ENCODE data around the gene ZFP1.

ZFP1 gene

DNA sequence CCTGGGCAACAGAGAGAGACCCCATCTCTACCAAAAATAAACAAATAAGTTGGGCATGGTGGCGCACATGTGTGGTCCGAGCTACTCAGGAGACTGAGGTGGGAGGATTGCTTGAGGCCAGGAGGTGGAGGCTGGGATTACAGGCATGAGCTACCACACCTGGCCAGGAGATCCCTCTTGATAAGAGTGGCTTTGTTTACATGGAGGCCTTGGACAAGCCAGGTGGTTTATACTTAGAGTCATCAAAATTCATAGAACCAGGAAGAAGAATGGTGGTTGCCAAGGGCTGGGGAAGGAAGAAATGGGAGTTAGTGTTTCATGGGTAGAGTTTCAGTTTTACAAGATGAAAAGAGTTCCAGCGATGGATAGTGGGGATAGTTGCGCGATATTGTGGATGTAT lies 8.8 kb upstream of the ZFP1 start:
- no peaks in the 10 kb centered on the region for H3K4me1 ChIP-seq (ENCODE audit: low read depth, poor library complexity, severe bottlenecking)
- H3K4me3 ChIP-seq (IDR thresholded peaks at IDR 0.05; ENCODE audit: insufficient read depth, low read depth, low read length): no peak overlapping the region
- H3K36me3 ChIP-seq (ENCODE audit: insufficient read depth): no peaks in the 10 kb centered on the region
- no peak overlapping the region for H3K9ac ChIP-seq
- H4K20me1 ChIP-seq (ENCODE audit: insufficient read depth): no peaks in the 10 kb centered on the region
- no peaks in the 10 kb centered on the region for H3K27me3 ChIP-seq (ENCODE audit: insufficient read depth, low read depth)
- no peak overlapping the region for H2AFZ ChIP-seq (ENCODE audit: low read depth)
- H3K4me2 ChIP-seq: no peak overlapping the region
- no peaks in the 10 kb centered on the region for H3K79me2 ChIP-seq (ENCODE audit: insufficient read depth, low read depth)
- no peak overlapping the region for H3K27ac ChIP-seq
- TF ChIP-seq, protein P1, sequence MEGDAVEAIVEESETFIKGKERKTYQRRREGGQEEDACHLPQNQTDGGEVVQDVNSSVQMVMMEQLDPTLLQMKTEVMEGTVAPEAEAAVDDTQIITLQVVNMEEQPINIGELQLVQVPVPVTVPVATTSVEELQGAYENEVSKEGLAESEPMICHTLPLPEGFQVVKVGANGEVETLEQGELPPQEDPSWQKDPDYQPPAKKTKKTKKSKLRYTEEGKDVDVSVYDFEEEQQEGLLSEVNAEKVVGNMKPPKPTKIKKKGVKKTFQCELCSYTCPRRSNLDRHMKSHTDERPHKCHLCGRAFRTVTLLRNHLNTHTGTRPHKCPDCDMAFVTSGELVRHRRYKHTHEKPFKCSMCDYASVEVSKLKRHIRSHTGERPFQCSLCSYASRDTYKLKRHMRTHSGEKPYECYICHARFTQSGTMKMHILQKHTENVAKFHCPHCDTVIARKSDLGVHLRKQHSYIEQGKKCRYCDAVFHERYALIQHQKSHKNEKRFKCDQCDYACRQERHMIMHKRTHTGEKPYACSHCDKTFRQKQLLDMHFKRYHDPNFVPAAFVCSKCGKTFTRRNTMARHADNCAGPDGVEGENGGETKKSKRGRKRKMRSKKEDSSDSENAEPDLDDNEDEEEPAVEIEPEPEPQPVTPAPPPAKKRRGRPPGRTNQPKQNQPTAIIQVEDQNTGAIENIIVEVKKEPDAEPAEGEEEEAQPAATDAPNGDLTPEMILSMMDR (conservative IDR thresholded peaks at IDR 0.05; ENCODE audit: low read depth, low read length): no peak

DNA sequence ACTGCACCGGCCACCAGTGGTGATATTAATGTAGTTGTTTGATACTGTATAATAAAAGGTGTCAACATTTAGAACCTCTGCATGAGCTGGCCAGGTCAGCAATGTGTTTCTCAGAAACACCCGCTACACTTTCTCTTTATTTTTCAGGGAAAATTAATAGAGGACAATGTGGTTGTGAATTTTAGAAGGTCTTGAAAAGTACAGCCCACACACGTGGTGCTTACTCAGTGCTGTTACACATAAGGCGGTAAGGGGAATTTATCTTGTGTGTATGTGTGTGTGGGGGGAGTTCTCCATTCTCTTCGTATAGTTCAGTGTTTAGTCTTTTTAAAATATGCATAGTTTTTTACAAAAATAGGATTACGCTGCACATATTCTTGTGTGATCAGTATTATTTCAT lies 4.4 kb upstream of the ZFP1 start:
- TF ChIP-seq, protein P1 (conservative IDR thresholded peaks at IDR 0.05; ENCODE audit: low read depth, low read length): no peak
- Histone ChIP-seq H3K9ac (no peak overlapping the region), H3K27ac (no peak overlapping the region), H3K4me2 (no peak overlapping the region), H2AFZ (ENCODE audit: low read depth) (no peak overlapping the region), H3K4me1 (ENCODE audit: low read depth, poor library complexity, severe bottlenecking) (no peaks in the 10 kb centered on the region), H3K36me3 (ENCODE audit: insufficient read depth) (no peaks in the 10 kb centered on the region), H4K20me1 (ENCODE audit: insufficient read depth) (no peaks in the 10 kb centered on the region), H3K79me2 (ENCODE audit: insufficient read depth, low read depth) (no peaks in the 10 kb centered on the region), H3K4me3 (IDR thresholded peaks at IDR 0.05; ENCODE audit: insufficient read depth, low read depth, low read length) (no peak overlapping the region), H3K27me3 (ENCODE audit: insufficient read depth, low read depth) (no peaks in the 10 kb centered on the region)

DNA sequence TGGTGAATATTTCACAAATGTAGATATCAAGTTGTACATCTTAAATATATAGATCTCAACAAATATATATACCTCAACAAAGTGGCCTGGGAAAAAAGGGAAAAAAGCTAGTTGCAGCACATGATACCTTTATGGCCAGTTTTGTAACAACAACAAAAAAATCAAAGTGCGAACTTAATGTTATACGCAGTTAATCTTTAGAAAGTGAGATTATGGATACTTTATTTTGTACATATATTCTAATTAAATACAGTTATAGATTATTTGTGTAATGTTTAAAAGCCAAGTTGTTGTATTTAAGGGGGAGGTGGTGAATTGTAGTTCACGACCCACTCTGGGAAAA lies 385 bp upstream of the ZFP1 start:
- TF ChIP-seq, protein P1 (conservative IDR thresholded peaks at IDR 0.05; ENCODE audit: low read depth, low read length): no peak
- Histone ChIP-seq H3K4me1 (ENCODE audit: low read depth, poor library complexity, severe bottlenecking) (peaks cover 6% of the 10 kb centered on the region), H2AFZ (ENCODE audit: low read depth) (peak overlapping the region; percentile 99), H3K79me2 (ENCODE audit: insufficient read depth, low read depth) (peaks cover 19% of the 10 kb centered on the region; the same call in 1 of the 2 replicates), H3K27ac (no peak overlapping the region), H3K4me3 (IDR thresholded peaks at IDR 0.05; ENCODE audit: insufficient read depth, low read depth, low read length) (peak overlapping the region; percentile 33), H3K9ac (no peak overlapping the region; the same call in 1 of the 2 replicates), H3K4me2 (peak overlapping the region; percentile 41), H3K27me3 (ENCODE audit: insufficient read depth, low read depth) (no peaks in the 10 kb centered on the region), H3K36me3 (ENCODE audit: insufficient read depth) (no peaks in the 10 kb centered on the region; the same call in 1 of the 2 replicates), H4K20me1 (ENCODE audit: insufficient read depth) (no peaks in the 10 kb centered on the region)

DNA sequence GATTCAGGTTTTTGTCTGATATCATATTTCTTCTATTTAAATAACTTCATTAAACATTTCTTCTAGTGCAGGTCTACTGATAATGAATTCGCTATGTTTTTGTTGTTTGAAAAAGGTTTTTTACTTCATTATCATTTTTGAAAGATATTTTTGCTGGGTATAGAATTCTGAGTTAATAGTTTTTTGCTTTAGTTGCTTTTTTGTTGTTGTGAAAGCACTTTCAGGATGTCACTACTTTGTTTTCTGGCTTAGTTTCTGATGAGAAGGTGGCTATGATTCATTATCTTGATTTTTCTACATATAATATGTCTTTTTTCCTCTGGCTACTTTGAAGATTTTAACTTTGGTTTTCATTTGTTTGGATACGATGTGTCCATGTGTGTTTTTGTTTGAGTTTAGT lies 3.5 kb downstream of the ZFP1 start:
- H3K27me3 ChIP-seq (ENCODE audit: insufficient read depth, low read depth): no peaks in the 10 kb centered on the region
- TF ChIP-seq, protein P1 (conservative IDR thresholded peaks at IDR 0.05; ENCODE audit: low read depth, low read length): no peak

More for the DNA sequence above, 3.5 kb downstream of the ZFP1 start:
- peaks cover 19% of the 10 kb centered on the region; the same call in 1 of the 2 replicates for H3K79me2 ChIP-seq (ENCODE audit: insufficient read depth, low read depth)
- H3K9ac ChIP-seq: no peak overlapping the region
- no peak overlapping the region for H2AFZ ChIP-seq (ENCODE audit: low read depth)
- H3K4me1 ChIP-seq (ENCODE audit: low read depth, poor library complexity, severe bottlenecking): peaks cover 6% of the 10 kb centered on the region
- H4K20me1 ChIP-seq (ENCODE audit: insufficient read depth): no peaks in the 10 kb centered on the region
- peaks cover 3% of the 10 kb centered on the region; the same call in 1 of the 2 replicates for H3K36me3 ChIP-seq (ENCODE audit: insufficient read depth)
- H3K4me2 ChIP-seq: no peak overlapping the region
- no peak overlapping the region for H3K4me3 ChIP-seq (IDR thresholded peaks at IDR 0.05; ENCODE audit: insufficient read depth, low read depth, low read length)
- H3K27ac ChIP-seq: no peak overlapping the region

Measured in KMS-11 (cell line).